AML-193 (cell line): ENCODE results near the gene SLC25A13.

Experiments used
- DNase-seq, 2 experiments: peaks; one replicate each; lab custom pipeline; 2025; lab: John Stamatoyannopoulos, UW

The SLC25A13 gene

GRCh38 chr7:96089511-96089910 lies 232.4 kb downstream of the SLC25A13 start:
- DNase-seq: no peak

- no peak for DNase-seq
Measured at GRCh38 chr7:96088579-96088978, 233.3 kb downstream of the SLC25A13 start.

GRCh38 chr7:96085953-96086352 lies 235.9 kb downstream of the SLC25A13 start:
- DNase-seq: no peak

- no peak for DNase-seq
Measured at GRCh38 chr7:96084881-96085553, 236.9 kb downstream of the SLC25A13 start.

GRCh38 chr7:96080027-96080426 lies 241.9 kb downstream of the SLC25A13 start:
- DNase-seq: no peak

GRCh38 chr7:96076350-96076707 lies 245.6 kb downstream of the SLC25A13 start:
- DNase-seq: no peak

GRCh38 chr7:96075510-96076349 lies 246.2 kb downstream of the SLC25A13 start:
- DNase-seq: no peak

GRCh38 chr7:96074871-96075270 lies 247.0 kb downstream of the SLC25A13 start:
- no peak for DNase-seq
